GM18505 (cell line): ENCODE results near the gene ZNF814.
"Not testable (repeated sequence)": the region's sequence is repeated elsewhere in the genome, so short reads cannot be mapped to it uniquely, and the experiment has no call there.

Experiments used
- ATAC-seq: cut with Tn5 transposase; IDR thresholded peaks from one replicate; pipeline ENCODE4 v1.9.1; 2021; ENCODE audit not compliant: unreplicated experiment
- POLR2A ChIP-seq: IDR thresholded peaks from 4 replicates; pipeline ENCODE4 v1.6.1; 2011; ENCODE audit warnings: borderline replicate concordance; ENCODE audit not compliant: insufficient read depth, insufficient read length; ENCODE audit errors: extremely low read depth

ZNF814 gene

DNA sequence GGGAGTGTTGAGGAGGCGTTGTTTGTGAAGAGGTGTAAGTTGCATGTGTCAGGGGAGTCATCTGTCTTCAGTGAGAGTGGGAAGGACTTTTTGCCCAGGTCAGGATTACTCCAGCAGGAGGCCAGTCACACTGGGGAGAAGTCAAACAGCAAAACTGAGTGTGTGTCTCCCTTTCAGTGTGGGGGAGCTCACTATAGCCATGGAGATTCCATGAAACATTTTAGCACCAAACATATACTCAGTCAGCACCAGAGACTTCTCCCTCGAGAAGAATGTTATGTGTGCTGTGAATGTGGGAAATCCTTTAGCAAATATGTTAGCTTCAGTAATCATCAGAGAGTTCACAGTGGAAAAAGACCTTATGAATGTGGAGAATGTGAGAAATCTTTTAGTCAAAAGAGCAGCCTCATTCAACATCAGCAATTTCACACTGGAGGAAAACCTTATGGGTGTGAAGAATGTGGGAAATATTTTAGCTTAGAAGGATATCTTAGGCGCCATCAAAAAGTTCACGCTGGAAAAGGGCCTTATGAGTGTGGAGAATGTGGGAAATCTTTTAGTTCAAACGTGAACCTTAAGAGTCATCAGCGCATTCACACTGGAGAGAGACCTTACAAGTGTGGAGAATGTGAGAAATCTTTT, 47.6 kb downstream of the ZNF814 start:
- ATAC-seq = no peak

DNA sequence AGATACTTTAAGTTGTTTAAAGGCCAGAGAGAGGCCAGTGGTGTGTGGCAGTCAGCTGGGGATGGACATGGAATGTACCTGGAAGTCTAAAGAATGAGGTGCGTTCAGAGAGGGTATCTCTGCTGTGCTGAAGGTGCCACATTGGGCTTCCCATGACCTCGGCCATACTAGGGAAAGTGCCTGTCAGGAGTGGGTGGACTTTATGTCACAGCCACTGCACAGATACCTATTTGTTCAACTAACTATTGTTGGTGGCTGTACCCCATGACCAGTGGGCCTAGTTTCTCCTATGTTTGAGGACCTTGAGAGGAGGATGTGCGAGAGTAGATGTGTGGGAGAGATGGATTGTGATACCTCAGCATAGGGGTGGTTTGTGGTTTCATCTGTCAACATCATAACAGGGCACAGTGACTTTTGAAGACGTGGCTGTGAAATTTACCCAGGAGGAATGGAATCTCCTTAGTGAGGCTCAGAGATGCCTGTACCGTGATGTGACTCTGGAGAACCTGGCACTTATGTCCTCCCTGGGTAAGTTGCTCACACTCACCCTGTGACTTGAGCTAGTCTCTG, 50.1 kb downstream of the ZNF814 start:
- ATAC-seq = not testable (repeated sequence)

More for the DNA sequence above, 47.6 kb downstream of the ZNF814 start:
- TF ChIP-seq POLR2A = no peak

DNA sequence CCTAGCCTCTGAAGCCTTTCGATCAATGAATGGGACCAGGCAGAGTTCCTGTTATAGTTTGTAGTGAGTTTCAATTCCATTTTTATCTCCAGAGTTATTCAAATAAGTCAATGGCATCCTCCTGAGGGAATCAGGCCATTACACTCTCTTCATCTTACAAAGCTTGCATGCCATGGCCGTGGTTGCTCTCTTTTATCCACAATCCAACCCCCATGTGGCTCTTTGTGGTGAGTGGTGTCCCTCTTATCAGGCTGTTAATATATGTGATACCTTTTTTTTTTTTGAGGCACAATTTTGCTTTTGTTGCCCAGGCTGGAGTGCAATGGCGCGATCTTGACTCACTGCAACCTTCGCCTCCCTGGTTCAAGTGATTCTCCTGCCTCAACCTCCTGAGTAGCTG, 51.8 kb downstream of the ZNF814 start:
- ATAC-seq = not testable (repeated sequence)

DNA sequence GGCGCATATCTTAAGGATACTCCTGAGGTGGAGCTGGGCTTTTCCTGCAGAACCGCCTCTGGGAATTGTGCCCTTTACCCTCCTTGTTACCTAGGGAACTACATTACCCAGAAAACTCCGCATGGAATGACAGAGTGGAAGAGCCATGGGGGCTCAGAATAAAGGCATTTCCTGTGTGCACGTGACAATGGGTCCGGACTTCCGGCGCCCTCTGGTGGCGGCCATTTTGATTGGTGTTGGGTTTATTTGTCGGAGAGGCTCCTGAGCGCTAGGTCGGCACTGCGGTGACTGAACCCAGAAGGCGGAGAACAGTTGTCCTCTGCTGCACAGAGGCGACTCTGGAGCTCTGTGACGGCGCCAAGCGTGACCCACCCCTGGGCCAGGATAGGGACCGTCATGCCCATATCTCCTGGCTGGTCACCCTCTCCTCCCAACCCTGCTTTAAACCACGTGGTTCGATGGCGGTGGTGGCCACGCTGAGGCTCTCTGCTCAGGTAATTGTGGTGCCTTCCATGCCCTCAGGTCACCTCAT, 58.7 kb downstream of the ZNF814 start, which contains the start of gene ZNF587B:
ZNF587B (plus strand) TSS at position 229 of the 532 bp plus-strand sequence; CDS start at position 459, 230 bp downstream.
- ATAC-seq = no peak
- TF ChIP-seq POLR2A = no peak

DNA sequence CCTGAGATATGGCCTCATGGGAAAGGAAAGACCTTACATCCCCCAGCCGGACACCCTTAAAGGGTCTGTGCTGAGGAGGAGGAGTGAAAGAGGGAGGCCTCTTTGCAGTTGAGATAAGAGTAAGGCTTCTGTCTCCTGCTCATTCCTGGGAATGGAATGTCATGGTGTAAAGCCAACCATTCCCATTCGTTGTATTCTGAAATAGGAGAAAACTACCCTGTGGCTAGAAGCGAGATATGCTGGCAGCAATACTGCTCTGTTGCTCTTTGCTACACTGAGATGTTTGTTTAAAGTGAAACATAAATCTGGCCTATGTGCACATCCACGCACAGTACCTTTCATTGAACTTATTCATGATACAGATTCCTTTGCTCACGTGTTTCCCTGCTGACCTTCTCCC, 59.5 kb downstream of the ZNF814 start:
- no peak for ATAC-seq
- no peak for TF ChIP-seq POLR2A

DNA sequence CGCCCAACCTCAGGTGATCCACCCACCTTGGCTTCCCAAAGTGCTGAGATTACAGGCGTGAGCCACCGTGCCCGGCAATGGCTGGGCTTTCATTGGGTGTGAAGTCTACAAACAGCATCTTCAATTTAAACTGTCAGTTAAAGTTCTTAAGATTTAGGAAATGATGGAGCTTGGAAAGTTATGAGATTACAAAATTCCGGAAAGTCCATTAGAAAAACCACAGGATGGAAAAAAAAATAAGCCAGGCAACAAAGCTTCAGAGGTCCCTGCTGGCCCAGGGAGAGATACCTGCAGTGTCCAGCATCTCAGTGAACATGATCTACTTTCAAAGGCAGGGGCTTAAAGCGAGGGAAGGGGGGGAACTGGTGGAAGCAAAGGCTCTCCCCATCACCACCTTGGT, 63.3 kb downstream of the ZNF814 start:
- no peak for ATAC-seq

DNA sequence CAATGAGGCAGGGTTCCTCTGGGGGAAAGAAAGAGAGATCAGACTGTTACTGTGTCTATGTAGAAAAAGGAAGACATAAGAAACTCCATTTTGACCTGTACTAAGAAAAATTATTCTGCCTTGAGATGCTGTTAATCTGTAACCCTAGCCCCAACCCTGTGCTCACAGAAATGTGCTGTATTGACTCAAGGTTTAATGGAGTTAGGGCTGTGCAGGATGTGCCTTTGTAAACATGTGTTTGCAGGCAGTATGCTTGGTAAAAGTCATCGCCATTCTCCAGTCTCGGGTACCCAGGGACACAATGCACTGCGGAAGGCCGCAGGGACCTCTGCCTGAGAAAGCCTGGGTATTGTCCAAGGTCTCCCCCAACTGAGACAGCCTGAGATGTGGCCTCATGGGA, 65.2 kb downstream of the ZNF814 start:
- not testable (repeated sequence) for ATAC-seq

More for the DNA sequence above, 63.3 kb downstream of the ZNF814 start:
- TF ChIP-seq POLR2A = no peak

DNA sequence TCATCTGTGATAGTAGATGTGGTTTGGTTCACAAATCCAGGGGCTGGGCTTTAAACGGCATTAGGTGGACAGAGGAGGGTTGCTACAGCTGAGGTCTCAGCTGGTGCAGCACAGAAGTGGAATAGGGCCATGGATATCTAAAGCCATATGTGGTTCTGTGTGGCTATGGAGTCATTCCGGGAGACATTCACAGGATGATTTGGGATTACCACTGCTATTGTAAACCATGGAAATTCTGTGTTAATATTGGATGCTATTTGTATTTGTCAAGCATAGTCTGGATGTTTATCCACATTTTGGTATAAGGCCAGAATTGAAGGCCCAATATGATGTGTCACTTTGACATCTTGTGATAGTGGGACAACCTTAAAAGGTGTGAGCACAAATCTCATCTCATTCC, 65.7 kb downstream of the ZNF814 start:
- ATAC-seq = not testable (repeated sequence)

DNA sequence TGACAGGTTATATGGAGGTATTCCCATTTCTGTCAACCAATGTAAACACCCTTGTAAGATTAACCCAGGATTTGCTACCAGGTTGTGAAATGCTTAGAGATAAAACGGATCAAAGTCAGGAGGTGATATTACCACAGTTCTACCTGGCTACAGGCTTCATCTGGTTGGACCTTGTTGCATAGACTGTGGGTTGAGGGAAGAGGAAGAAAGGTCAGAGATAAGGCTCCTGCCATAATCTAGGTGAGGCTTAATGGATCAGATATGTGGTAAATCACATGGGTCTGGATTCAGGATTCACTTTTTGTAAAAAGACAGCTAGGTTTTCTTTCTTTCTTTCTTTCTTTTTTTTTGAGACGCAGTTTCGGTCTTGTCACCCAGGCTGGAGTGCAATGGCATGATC, 67.3 kb downstream of the ZNF814 start:
- ATAC-seq = not testable (repeated sequence)

DNA sequence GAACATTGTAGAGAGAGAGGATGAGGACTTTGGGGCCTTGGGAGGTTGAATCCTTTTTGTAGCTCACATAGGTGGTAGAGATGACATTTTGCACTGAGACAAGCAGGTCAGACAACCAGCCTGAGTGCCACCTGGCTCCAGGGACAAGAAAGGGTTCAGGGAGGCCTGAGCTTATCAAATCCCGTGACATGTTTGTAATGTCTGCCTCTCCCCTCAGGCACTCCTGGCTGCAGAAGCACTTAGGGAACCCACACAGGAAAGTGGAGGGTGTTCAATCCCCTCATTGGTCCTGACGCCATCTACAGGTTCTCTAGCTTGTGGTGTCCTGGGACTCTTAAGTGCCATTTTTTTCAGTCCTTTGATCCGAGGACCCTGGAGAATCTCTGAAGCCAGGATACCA, 67.7 kb downstream of the ZNF814 start:
- not testable (repeated sequence) for ATAC-seq

DNA sequence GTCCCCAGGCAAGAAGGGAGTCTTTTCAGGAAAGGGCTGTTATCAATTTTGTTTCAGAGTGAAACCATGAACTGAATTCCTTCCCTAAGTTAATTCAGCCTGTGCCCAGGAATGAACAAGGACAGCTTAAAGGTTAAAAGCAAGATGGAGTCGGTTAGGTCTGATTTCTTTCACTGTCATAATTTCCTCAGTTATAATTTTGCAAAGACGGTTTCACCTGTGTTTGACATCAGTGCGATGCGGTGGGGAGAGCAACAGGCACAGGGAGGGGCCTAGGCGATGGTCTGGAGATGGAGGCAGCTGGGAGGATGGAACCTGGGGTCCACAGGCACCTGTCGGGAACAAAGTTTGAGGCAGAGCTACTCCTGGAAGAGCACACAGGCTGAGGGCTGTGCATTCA, 68.2 kb downstream of the ZNF814 start:
- no peak for ATAC-seq
- no peak for TF ChIP-seq POLR2A

DNA sequence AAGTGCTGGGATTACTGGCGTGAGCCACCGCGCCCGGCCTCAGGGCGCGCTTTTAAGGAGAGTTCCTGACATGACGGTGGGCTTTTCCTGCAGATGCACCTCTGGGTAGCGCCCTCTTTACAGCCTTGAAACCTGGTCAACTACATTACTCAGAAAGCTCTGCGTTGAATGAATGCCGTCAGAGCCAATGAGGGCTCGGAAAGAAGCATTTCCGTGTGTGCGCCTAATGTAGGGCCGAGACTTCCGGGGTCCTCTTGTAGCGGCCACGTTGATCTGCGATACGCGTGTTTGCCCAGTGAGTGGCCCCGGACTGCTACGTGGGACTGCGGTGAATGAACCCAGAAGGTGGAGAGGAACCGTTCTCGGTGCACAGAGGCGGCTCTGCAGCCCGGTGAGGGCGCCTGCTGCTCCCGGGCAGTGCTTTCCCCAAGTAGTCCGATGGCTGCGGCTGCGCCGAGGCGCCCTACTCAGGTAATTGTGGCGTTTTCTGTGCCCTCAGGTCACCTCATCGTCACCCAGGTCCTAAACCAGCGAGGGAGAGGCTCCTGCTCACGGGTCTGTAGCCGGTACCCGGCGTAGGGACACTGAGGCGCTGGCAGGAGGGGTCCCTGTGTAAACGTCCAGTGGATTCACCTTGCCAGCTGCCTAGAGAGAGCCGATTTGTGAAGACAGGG, 69.2 kb downstream of the ZNF814 start:
- TF ChIP-seq POLR2A = peak; percentile 87
- peak; percentile 78 for ATAC-seq

DNA sequence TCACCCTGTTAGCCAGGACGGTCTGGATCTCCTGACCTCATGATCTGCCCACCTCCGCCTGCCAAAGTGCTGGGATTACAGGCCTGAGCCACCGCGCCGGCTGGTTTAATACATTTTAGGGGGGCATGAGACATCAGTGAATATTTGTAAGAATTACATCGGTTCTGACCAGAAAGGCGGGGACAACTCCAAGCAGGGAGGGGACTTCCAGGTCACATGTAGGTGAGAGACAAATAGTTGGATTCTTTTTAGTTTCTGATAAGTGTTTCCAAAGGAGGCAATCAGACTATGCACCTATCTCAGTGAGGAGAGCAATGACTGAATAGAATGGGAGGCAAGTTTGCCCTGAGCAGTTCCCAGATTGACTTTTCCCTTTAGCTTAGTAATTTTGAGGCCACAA, 70.5 kb downstream of the ZNF814 start:
- no peak for ATAC-seq
- no peak for TF ChIP-seq POLR2A

DNA sequence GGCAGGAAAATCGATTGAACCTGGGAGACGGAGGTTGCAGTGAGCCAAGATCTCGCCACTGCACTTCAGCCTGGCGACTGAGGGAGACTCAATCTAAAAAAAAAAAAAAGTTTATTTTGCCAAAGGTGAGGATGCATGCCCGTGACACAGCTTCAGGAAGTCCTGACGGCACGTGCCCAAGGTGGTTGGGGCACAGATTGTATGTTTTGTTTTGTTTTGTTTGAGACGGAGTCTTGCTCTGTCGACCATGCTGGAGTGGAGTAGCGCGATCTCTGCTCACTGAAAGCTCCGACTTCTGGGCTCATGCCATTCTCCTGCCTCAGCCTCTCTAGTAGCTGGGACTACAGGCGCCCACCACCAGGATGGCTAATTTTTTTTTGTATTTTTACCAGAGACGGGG, 70.9 kb downstream of the ZNF814 start:
- ATAC-seq = no peak
- TF ChIP-seq POLR2A = no peak

DNA sequence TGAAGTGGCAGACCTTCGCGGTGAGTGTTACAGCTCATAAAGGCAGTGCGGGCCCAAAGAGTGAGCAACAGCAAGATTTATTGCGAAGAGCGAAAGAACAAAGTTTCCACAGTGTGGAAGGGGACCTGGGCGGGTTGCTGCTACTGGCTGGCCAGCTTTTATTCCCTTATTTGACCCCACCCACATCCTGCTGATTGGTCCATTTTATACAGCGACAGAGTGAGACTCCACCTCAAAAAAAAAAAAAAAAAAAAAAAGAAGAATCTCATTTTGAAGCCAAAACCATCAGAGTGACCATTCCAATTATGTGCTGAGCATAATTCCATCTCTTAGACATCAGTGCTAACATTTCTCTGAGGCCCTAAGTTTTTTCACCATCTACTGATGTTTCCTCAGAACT, 72.2 kb downstream of the ZNF814 start:
- ATAC-seq = no peak
- TF ChIP-seq POLR2A = no peak
